ENCODE data around the gene MOK. TPM values are rescaled to one million over a fixed set of nuclear protein-coding genes. Genes with fewer than 3 reads are reported as not detected.
A peak's percentile ranks its signal among the peaks of the same experiment; 100 is the strongest.

MOK gene
- total and polyA plus RNA-seq, 2 donors (not counting 1 experiment from before 2014, with no cell fraction given) = 4.3 to 4.7 TPM

DNA sequence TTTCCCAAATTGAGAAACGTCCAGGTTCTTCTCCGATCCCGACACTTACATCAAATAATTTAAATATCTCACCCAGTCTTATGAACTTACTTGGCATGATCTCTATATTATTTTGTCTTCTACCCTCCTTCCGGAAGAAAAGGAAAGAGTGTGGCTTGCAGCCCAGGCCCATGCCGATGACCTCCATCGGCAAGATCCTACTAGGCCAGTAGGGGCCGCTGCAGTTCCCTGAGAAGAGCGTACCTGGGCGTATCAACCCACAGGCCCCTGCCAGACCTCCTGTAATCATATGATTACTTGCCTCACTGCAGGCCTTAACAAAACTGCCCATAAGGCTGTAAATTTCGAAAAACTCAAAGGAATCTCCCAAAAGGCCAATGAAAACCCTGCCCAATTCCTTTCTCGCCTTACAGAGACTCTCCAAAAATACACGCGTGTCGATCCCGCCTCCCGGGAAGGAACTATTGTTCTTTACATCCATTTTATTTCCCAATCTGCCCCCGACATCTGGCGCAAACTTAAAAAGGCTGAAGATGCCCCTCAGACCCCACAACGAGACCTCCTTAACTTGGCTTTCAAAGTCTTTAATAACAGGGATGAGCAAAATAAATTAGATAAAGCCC lies 69.6 kb downstream of the MOK start:
- H3K9me3 ChIP-seq (ENCODE audit: control insufficient read depth, insufficient read depth, low read depth, low read length) = no peaks in the 10 kb centered on the region
- H2AFZ ChIP-seq (ENCODE audit: low read length) = peak overlapping the region; percentile 5
- H3K36me3 ChIP-seq (ENCODE audit: control insufficient read depth, insufficient read depth, low read length) = no peaks in the 10 kb centered on the region
- H4K20me1 ChIP-seq (ENCODE audit: control insufficient read depth, extremely low read depth, insufficient read depth, low read length) = no peaks in the 10 kb centered on the region
- H3K79me2 ChIP-seq (ENCODE audit: control insufficient read depth, insufficient read depth, low read length) = no peaks in the 10 kb centered on the region
- peaks cover 2% of the 10 kb centered on the region for H3K27me3 ChIP-seq (ENCODE audit: control insufficient read depth, insufficient read depth, low read length)
- no peak for TF ChIP-seq EZH2 (IDR thresholded peaks at IDR 0.05; ENCODE audit: low read length, missing control alignments)
- TF ChIP-seq, protein P1, sequence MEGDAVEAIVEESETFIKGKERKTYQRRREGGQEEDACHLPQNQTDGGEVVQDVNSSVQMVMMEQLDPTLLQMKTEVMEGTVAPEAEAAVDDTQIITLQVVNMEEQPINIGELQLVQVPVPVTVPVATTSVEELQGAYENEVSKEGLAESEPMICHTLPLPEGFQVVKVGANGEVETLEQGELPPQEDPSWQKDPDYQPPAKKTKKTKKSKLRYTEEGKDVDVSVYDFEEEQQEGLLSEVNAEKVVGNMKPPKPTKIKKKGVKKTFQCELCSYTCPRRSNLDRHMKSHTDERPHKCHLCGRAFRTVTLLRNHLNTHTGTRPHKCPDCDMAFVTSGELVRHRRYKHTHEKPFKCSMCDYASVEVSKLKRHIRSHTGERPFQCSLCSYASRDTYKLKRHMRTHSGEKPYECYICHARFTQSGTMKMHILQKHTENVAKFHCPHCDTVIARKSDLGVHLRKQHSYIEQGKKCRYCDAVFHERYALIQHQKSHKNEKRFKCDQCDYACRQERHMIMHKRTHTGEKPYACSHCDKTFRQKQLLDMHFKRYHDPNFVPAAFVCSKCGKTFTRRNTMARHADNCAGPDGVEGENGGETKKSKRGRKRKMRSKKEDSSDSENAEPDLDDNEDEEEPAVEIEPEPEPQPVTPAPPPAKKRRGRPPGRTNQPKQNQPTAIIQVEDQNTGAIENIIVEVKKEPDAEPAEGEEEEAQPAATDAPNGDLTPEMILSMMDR (conservative IDR thresholded peaks at IDR 0.05 in 1 of 2, IDR thresholded peaks at IDR 0.05 in 1 of 2; ENCODE audit: low read depth in 1 of 2, low read length in 2 of 2) = peak; percentile 83 to 84
- peak overlapping the region; percentile 40 for H3K4me2 ChIP-seq (ENCODE audit: extremely low read depth, insufficient read depth, low read length)
- no peak overlapping the region for H3K4me3 ChIP-seq (replicated peaks in 1 of 4; ENCODE audit: control extremely low read depth in 1 of 4, insufficient read depth in 1 of 4, low read depth in 3 of 4, low read length in 4 of 4)
- DNase-seq (ENCODE audit: low read depth in 2 of 2) = peak; percentile 85 to 87
- no peak overlapping the region for H3K9ac ChIP-seq (ENCODE audit: insufficient read depth, low read length)
- no peaks in the 10 kb centered on the region for H3K4me1 ChIP-seq (ENCODE audit: control insufficient read depth, extremely low read depth, insufficient read depth, low read length)
- H3K27ac ChIP-seq (ENCODE audit: insufficient read depth, low read length) = no peak overlapping the region

DNA sequence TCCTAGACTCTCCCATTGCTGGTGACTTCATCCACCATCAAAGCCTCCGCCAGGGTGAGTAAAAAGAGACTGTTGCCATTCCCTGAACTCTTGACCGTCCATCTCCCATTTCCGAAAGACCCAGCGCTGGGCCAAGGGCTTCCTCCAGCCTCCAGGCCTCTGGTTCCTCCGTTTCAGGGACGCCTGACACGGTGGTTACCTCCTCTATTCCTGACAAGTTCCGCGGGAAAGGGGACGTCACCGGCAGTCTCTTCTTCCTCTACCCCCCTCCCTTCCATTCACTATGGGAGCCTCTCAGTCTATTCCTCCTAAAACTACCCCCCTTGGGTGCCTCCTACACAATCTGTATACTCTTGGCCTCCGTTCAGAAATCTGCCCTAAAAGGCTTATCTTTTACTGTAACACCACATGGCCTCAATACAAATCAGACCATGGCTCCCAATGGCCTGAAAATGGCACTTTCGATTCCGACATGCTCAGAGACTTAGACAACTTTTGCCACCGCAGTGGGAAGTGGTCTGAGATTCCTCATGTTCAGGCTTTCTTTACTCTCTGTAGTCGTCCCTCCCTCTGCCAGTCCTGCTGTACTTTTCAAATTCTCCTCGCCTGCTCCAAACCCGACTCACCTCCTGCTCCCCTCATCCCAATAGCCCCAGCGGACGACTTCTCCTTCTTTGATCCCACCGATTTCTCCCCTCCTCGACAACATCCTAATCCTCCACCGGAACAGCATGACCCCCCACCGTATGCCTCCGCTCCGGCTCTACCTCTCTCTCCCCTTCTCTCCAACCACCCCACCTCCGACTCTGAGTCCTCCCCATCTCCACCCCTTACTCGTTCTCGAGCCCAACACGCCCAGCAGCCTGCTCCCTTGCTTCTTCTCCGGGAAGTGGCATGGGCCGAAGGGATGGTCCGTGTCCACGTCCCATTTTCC lies 70.4 kb downstream of the MOK start:
- Histone ChIP-seq H3K4me2 (ENCODE audit: extremely low read depth, insufficient read depth, low read length) (peak overlapping the region; percentile 40), H3K4me1 (ENCODE audit: control insufficient read depth, extremely low read depth, insufficient read depth, low read length) (no peaks in the 10 kb centered on the region)

DNA sequence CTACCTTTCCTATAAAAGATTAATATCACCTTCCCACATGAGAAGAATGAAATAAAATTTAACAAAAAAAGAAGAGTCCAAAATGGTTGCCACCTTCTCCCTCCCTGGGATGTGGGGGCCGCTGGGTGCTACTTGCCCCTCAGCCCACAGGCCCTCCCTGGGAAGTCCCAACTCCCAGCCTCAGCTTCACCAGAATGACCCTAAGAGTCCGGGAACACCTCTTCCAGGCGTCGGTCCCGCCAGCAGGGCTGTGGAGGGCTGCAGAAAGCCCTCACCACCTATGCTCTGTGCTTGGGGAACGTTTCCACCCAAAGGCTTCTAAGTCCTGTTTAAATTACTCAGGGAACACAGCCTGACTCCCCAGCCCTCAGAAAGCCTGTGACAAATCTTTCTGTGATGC lies 71.9 kb downstream of the MOK start:
- no peak for DNase-seq (ENCODE audit: low read depth in 2 of 2)
- Histone ChIP-seq H3K4me3 (replicated peaks in 1 of 4; ENCODE audit: control extremely low read depth in 1 of 4, insufficient read depth in 1 of 4, low read depth in 3 of 4, low read length in 4 of 4) (no peak overlapping the region), H4K20me1 (ENCODE audit: control insufficient read depth, extremely low read depth, insufficient read depth, low read length) (no peaks in the 10 kb centered on the region), H3K9ac (ENCODE audit: insufficient read depth, low read length) (no peak overlapping the region), H3K9me3 (ENCODE audit: control insufficient read depth, insufficient read depth, low read depth, low read length) (no peaks in the 10 kb centered on the region), H2AFZ (ENCODE audit: low read length) (no peak overlapping the region), H3K4me1 (ENCODE audit: control insufficient read depth, extremely low read depth, insufficient read depth, low read length) (no peaks in the 10 kb centered on the region), H3K27me3 (ENCODE audit: control insufficient read depth, insufficient read depth, low read length) (no peaks in the 10 kb centered on the region), H3K27ac (ENCODE audit: insufficient read depth, low read length) (no peak overlapping the region), H3K36me3 (ENCODE audit: control insufficient read depth, insufficient read depth, low read length) (no peaks in the 10 kb centered on the region), H3K4me2 (ENCODE audit: extremely low read depth, insufficient read depth, low read length) (no peak overlapping the region), H3K79me2 (ENCODE audit: control insufficient read depth, insufficient read depth, low read length) (no peaks in the 10 kb centered on the region)
- TF ChIP-seq EZH2 (IDR thresholded peaks at IDR 0.05; ENCODE audit: low read length, missing control alignments) = no peak
- TF ChIP-seq, protein P1 (conservative IDR thresholded peaks at IDR 0.05 in 1 of 2, IDR thresholded peaks at IDR 0.05 in 1 of 2; ENCODE audit: low read depth in 1 of 2, low read length in 2 of 2) = no peak

More for the DNA sequence above, 70.4 kb downstream of the MOK start:
- no peaks in the 10 kb centered on the region for H3K79me2 ChIP-seq (ENCODE audit: control insufficient read depth, insufficient read depth, low read length)
- H3K27ac ChIP-seq (ENCODE audit: insufficient read depth, low read length) = no peak overlapping the region
- no peaks in the 10 kb centered on the region for H3K9me3 ChIP-seq (ENCODE audit: control insufficient read depth, insufficient read depth, low read depth, low read length)
- no peak overlapping the region for H3K4me3 ChIP-seq (replicated peaks in 1 of 4; ENCODE audit: control extremely low read depth in 1 of 4, insufficient read depth in 1 of 4, low read depth in 3 of 4, low read length in 4 of 4)
- no peaks in the 10 kb centered on the region for H3K36me3 ChIP-seq (ENCODE audit: control insufficient read depth, insufficient read depth, low read length)
- H4K20me1 ChIP-seq (ENCODE audit: control insufficient read depth, extremely low read depth, insufficient read depth, low read length) = no peaks in the 10 kb centered on the region
- H2AFZ ChIP-seq (ENCODE audit: low read length) = peak overlapping the region; percentile 5
- DNase-seq (ENCODE audit: low read depth in 2 of 2) = peak in 1 of 2 donors; percentile 11
- TF ChIP-seq EZH2 (IDR thresholded peaks at IDR 0.05; ENCODE audit: low read length, missing control alignments) = no peak
- TF ChIP-seq, protein P1 (conservative IDR thresholded peaks at IDR 0.05 in 1 of 2, IDR thresholded peaks at IDR 0.05 in 1 of 2; ENCODE audit: low read depth in 1 of 2, low read length in 2 of 2) = no peak
- peaks cover 2% of the 10 kb centered on the region for H3K27me3 ChIP-seq (ENCODE audit: control insufficient read depth, insufficient read depth, low read length)
- H3K9ac ChIP-seq (ENCODE audit: insufficient read depth, low read length) = no peak overlapping the region
